Prostate gland (tissue), 2 donors: Measurements from ENCODE around the gene L1CAM. TPM values are rescaled to one million over a fixed set of nuclear protein-coding genes. Genes with fewer than 3 reads are reported as not detected.
A peak's percentile ranks its signal among the peaks of the same experiment; 100 is the strongest.

ENCODE experiments used
- DNase-seq: peaks from one replicate; pipeline ENCODE4 v3.0.0-alpha.2; 2019; ENCODE audit warnings: low spot score
- H3K27ac ChIP-seq, 2 donors: fragments of 200-600 bp; sonication (generic); 2 replicates each; pipeline ENCODE4 v1.5.1; 2017 to 2019
- H3K27me3 ChIP-seq: fragments of 200-600 bp; sonication (generic); replicated peaks from 2 replicates; pipeline ENCODE4 v1.5.1; 2019; ENCODE audit not compliant: insufficient read depth
- H3K36me3 ChIP-seq, 2 donors: fragments of 200-600 bp; sonication (generic); 1 replicate in 1 of 2; 2 replicates in 1 of 2; pipeline versions ENCODE4 v1.5.1 to v1.8.1; 2017 to 2019
- H3K4me1 ChIP-seq: fragments of 200-600 bp; sonication (generic); replicated peaks from 2 replicates; pipeline ENCODE4 v1.5.1; 2019
- H3K4me3 ChIP-seq, 2 donors: fragments of 200-600 bp; sonication (generic); 2 replicates each; pipeline ENCODE4 v1.5.1; 2017 to 2019
- H3K9me3 ChIP-seq: fragments of 200-600 bp; sonication (generic); 2 replicates; pipeline ENCODE4 v1.5.1; 2017
- POLR2A ChIP-seq: fragments of 450-650 bp; IDR thresholded peaks from one replicate; pipeline ENCODE4 v1.6.1; 2016; ENCODE audit warnings: antibody characterized with exemption, mild to moderate bottlenecking
- POLR2AphosphoS5 ChIP-seq: sonication (generic); formaldehyde crosslinking; IDR thresholded peaks from one replicate; pipeline ENCODE4 v1.6.1; 2017; ENCODE audit warnings: antibody characterized with exemption
- WGBS: methylation state at CpG from one replicate; pipeline ENCODE4 v1.1.5; 2018; 5-methylcytosine and 5-hydroxymethylcytosine counted together
- intact Hi-C: fragments of 100-400 bp; cut with DNase I; formaldehyde crosslinking; loops from one replicate; pipeline ENCODE4 v1.14.2; 2022
- total RNA-seq, 2 donors: library from RNA; depleted of rRNA; stranded (reverse); fragments of >200 nt; gene quantifications; one replicate each; pipeline ENCODE4 v1.1.0, GENCODE V29; 2016
- TF ChIP-seq, protein P1 (sequence below), 4 experiments: fragments of 200-600 bp in 2 of 4; fragments of 450-650 bp in 2 of 4; sonication (generic) in 2 of 4; IDR thresholded peaks; 1 replicate in 3 of 4; 2 replicates in 1 of 4; pipeline ENCODE4 v1.5.1; 2016 to 2019; ENCODE audit warnings: antibody characterized with exemption in 4 of 4, mild to moderate bottlenecking in 2 of 4, moderate library complexity in 2 of 4

L1CAM gene
- total RNA-seq, 2 donors from 2014 or later, result 0.73 to 18.0 TPM

DNA sequence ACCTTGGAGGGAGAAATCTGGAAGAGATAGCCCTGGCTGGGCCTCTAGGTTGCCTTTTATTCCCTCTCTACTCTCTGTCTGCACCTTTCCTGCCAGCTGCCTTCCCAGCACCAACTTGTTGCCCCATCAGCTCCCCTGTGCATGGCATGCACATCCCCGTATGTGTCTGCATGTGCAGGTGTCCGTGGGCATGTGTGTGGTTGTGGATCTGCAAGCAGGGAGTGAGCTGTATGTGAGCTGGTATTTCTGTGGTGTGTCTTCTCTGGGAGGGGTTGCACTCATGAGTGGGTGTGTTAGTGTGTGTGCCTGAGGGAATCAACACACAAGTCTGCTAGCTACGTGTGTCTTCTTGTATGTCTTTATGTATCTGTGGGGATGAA, 9.9 kb downstream of the L1CAM start:
- H3K9me3 ChIP-seq, result no peaks in the 10 kb centered on the region
- no peak overlapping the region for H3K27ac ChIP-seq
- DNase-seq, result no peak
- H3K36me3 ChIP-seq, result no peaks in the 10 kb centered on the region
- no peak for TF ChIP-seq POLR2AphosphoS5
- TF ChIP-seq, protein P1, sequence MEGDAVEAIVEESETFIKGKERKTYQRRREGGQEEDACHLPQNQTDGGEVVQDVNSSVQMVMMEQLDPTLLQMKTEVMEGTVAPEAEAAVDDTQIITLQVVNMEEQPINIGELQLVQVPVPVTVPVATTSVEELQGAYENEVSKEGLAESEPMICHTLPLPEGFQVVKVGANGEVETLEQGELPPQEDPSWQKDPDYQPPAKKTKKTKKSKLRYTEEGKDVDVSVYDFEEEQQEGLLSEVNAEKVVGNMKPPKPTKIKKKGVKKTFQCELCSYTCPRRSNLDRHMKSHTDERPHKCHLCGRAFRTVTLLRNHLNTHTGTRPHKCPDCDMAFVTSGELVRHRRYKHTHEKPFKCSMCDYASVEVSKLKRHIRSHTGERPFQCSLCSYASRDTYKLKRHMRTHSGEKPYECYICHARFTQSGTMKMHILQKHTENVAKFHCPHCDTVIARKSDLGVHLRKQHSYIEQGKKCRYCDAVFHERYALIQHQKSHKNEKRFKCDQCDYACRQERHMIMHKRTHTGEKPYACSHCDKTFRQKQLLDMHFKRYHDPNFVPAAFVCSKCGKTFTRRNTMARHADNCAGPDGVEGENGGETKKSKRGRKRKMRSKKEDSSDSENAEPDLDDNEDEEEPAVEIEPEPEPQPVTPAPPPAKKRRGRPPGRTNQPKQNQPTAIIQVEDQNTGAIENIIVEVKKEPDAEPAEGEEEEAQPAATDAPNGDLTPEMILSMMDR (IDR thresholded peaks at IDR 0.05), result no peak
- no peak for TF ChIP-seq POLR2A
- WGBS, result 74% methylated on average over 3 of the region's 3 CpGs
- no peaks in the 10 kb centered on the region for H3K4me1 ChIP-seq
- H3K27me3 ChIP-seq, result no peaks in the 10 kb centered on the region
- intact Hi-C loops, result no loop called here
- no peak overlapping the region for H3K4me3 ChIP-seq

DNA sequence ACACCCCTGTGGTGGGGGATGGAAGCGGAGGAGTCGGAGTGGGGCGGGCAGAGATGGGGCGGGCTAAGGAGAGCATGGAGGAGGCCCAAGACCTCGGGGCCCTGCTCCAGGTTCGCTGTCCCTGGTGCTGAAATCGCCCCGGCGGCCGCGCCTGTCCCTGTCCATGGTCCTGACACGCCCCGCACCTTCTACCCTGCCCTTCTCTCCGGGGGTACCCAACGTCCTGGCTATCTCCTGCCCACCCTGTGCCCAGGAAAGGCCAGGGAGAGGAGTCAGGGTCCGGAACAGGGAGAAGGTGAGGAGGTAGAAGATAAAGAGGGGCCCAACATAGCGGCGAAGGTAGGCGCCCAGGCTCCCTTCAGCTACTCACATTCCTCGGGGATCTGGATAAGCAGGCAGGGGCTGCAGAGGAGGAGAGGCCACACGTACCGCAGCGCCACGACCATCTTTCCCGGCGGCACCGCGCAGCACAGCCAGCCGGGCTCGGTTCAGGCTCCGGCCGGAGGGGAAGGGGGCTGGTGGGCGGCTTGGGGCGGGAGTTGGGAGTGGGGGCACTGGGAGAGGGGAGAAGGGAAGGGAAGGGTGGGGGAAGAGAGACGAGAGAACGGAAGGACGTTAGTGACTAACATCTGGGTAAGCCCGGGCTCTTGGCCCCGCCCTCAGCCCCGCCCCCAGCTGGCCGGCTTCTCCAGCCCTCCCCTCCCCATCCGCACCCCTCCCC, 10.4 kb downstream of the L1CAM start:
- DNase-seq, result peak; percentile 17
- intact Hi-C loops, result no loop called here
- Histone ChIP-seq H3K27me3 (no peaks in the 10 kb centered on the region), H3K9me3 (no peaks in the 10 kb centered on the region), H3K4me3 (no peak overlapping the region), H3K27ac (no peak overlapping the region), H3K36me3 (no peaks in the 10 kb centered on the region), H3K4me1 (no peaks in the 10 kb centered on the region)
- whole genome bisulfite sequencing, result 2% methylated on average over 32 of the region's 42 CpGs
- TF ChIP-seq POLR2AphosphoS5 (peak; percentile 38), POLR2A (no peak)
- TF ChIP-seq, protein P1 (IDR thresholded peaks at IDR 0.05), result no peak

DNA sequence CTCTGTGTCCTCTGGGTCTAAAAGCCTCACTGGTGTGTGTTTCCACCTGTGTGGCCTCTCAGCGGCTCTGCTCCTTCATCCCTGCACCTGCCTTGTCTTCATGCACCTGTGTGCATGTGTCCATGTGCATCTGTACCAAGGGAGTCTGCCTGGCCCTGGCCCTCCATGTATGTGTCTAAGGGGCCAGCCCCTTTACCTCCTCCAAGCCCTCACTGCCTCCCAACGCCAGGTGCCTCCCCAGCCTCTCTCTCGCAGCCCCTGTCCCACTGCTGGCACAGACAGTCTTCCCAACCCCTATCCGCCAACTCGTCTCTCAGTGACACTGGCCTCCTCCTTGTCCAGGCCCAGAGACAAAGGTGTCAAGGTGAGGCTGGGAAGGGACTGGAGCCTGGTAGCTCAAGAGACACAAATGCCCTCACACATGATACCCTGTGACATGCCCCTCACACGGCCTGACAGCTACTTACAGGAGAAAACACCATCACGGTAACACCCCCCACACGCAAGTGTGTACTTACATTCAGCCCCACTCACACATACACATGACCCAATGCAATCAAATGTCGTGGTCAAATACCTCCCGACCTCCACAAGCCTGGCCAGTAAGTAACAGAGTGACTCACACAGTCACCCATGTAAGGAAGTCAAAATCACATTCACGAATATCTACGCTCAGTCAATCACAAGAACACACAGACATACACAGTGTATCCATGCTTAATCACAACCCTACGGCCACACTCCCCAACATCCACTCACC, 11.4 kb downstream of the L1CAM start:
- no peaks in the 10 kb centered on the region for H3K9me3 ChIP-seq
- H3K4me1 ChIP-seq, result no peaks in the 10 kb centered on the region
- no peak overlapping the region for H3K27ac ChIP-seq
- no peak overlapping the region for H3K4me3 ChIP-seq
- no peaks in the 10 kb centered on the region for H3K36me3 ChIP-seq
- intact Hi-C loops, result no loop called here
- WGBS, result 86% methylated on average over 12 of the region's 13 CpGs
- TF ChIP-seq POLR2AphosphoS5, result no peak
- TF ChIP-seq, protein P1 (IDR thresholded peaks at IDR 0.05), result no peak
- no peak for TF ChIP-seq POLR2A
- H3K27me3 ChIP-seq, result no peaks in the 10 kb centered on the region
- DNase-seq, result no peak

DNA sequence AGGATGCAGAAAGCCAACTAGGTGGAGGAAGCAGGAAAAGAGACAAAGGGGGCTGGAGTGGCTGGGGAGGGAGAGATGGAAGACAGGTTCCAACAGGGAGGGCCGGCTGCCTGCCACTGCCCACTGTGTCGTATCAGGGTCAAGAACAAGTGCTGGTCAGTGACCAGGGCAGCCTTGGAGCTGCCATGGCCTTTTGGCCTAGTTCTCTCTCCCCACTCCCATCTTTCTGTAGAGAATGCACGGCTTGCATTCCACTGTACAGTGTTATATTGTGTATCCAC, 11.9 kb downstream of the L1CAM start:
- no peak overlapping the region for H3K4me3 ChIP-seq
- intact Hi-C loops, result no loop called here
- H3K27ac ChIP-seq, result no peak overlapping the region
- DNase-seq, result no peak
- WGBS, result no CpG with 5 or more reads among the region's 3 CpGs
- H3K4me1 ChIP-seq, result no peaks in the 10 kb centered on the region
- no peaks in the 10 kb centered on the region for H3K36me3 ChIP-seq
- TF ChIP-seq, protein P1 (IDR thresholded peaks at IDR 0.05), result no peak
- TF ChIP-seq POLR2AphosphoS5, result no peak
- no peak for TF ChIP-seq POLR2A
- no peaks in the 10 kb centered on the region for H3K27me3 ChIP-seq
- no peaks in the 10 kb centered on the region for H3K9me3 ChIP-seq
